HUDEP-2 (cell line): ENCODE measurements around the gene CCNO.
A peak's percentile ranks its signal among the peaks of the same experiment; 100 is the strongest.

Experiments used
- DNase-seq, 76 experiments: peaks; one replicate each; lab custom pipeline; 2025; ENCODE audit not compliant: unreplicated experiment in 76 of 76; lab: John Stamatoyannopoulos, UW

Gene CCNO

DNA sequence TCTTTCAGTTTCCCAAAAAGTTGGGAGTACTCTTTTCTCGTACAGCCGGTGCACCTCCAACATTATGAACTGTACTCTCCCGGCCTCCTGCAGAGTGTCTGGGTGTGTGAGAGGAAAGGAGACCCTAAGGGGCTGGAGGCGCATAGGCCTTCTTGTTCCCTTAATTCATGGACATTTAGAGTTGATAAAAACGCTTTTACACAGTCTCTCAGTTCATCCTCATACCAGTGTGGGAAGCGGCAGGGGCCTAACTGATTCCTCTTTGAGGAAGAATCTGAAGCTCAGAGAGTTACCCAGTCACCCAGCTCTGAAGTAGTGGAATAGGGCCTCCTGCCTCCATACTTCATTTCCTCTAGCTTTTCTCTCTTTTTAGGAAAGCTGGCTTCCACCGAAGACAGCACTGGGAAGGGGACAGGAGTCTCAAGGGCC, 9.6 kb downstream of the CCNO start:
- no peak for DNase-seq

DNA sequence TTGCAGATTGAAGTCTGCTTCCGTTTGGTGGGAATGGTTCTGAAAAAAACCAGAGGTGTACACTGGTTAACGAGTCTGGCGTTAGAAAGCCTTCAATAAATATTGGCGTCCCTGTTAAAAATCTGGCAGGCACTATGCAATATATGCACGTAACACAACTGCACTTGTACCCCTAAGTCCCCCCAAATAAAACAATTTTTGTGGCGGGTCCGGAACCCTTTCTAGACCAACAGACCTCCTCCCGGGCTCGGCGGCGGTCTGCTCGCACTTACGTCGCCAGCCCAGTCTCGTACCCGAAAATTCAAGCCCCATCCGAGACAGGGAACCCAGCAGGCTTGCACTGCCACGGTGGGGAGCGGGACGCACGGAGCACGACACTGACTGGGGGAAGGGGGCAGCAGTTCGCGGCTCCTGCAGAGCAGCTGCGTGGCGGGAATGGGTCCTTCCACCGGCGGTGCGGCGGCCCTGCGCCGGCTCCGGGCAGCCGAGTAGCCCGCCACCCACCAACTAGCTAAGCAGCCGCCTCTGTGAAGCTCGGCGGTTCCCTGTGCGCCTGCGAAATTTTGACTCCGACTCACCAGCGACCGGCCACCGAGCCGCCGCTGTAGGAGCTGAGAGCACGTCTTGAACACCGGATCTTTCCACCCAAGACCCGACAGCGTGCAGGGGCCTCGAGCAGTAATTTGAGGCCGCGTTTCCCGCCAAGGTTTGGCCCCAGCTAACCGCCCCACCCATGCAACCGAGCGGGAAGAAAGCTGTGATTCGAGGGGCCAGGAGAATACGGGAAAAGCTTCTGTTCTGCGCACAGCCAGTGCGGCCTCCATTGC, 10.2 kb downstream of the CCNO start:
- DNase-seq, result no peak

DNA sequence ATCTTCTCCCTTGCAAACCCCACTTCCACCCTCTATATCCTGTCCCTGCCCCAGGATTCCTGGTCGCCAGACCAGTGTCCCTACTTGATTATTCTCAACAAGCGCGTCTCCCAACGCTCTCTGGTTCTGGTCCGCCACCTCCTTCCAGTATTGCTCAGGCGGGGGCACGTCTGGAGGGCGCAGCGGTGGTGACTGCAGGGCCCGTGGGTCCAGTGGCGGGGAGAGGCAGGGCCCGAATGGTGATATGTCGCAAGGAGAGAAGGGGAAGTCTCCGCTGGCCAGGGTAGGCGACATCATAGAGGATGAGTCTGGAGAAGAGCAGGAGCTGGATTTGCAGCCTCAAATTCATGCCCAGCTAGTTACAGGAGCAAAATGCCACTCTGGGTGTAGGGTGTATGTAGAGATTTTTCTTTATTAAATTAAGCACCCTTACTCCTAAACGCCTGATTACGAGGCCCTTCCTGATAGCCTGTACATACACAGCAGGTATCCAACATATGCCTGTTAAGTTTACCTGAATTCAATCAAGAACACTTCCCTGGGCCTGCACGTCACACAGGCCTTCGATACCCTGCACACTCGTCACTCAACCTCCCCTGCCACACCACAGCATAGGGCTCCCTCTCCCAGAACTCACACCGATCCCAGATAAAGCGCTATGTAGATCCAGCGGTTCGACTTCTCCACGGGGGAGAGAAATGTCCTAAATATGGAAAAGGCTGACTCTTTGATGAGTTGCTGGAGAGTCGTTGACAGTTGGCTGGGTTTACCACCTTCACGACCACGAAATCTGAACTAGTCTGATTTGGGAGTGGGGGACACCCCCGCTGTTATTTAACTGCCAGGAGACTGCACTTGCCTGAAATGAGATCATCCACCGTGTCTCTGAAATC, 11.1 kb downstream of the CCNO start:
- no peak for DNase-seq

DNA sequence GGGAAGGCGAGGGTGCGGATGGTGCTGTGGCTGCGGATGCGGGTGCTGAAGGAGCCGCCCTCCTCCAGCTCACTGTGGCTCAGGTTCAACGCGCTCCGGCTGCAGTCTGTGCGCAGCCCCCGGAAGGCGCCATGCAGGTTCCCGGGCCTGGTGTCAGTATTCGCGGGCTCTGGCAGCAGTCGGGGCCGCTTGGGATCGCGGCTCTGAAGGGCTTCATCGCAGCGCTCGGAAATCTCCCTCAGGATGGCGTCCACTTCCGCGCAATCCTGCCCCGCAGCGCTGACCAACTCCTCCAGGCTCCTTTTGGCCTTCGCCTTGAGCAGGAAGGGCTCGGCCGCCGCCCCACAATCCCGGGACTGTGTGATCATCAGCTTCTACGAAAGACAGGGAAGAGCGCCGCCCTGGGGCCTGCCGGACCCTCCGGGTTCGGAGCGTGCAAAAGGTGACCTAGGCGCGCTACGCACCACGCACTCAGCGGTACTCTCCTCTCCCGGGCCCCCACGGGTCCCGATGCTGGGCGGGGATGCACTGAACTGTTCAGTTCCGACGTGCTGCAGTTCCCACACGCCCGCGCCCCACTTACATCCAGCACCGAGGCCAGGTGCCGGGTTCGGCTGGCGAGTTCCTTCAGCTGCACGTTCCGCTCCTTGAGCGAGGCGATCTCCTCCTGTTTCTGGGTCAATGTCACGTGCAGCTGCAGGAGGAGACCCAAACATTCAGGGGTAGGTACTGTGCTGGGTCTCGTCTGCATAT, 12.8 kb downstream of the CCNO start:
- DNase-seq, result no peak

DNA sequence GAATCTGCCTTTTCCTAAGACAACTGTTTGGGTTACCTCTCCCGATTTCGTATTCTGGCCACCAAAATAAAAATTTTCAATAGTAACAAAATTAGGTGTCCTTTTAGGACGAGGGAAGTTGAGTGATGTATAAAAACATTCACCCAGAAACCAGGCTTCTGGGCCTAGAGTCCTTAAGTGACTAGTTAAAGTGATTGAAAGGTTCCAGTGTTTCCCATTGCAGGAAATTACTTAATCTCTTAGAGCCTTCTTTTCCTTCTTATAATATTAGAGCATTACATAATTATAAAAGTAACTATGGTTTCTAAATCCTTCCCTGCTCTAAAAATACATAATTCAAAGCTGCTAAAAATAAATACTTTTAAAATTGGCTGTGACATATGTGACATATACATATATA, 13.6 kb downstream of the CCNO start:
- no peak for DNase-seq

DNA sequence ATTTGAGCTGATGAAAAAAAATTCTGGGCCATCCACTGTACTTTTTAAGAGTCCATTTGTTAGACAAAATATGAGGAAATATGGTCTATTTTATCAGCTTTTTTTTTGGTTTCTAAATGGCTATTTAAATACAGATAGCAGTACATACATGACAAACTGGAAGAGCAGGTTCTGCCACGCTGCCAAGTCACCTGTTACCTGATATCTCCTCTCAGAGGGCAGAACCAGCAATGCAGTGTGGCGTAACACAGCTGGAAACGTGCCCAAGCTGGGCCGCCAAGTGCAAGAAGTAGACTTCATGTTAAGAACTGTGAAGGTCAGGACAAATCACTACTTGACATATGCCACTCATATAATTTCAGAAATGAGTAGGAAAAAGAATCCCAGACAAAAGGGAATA, 14.4 kb downstream of the CCNO start:
- no peak for DNase-seq

DNA sequence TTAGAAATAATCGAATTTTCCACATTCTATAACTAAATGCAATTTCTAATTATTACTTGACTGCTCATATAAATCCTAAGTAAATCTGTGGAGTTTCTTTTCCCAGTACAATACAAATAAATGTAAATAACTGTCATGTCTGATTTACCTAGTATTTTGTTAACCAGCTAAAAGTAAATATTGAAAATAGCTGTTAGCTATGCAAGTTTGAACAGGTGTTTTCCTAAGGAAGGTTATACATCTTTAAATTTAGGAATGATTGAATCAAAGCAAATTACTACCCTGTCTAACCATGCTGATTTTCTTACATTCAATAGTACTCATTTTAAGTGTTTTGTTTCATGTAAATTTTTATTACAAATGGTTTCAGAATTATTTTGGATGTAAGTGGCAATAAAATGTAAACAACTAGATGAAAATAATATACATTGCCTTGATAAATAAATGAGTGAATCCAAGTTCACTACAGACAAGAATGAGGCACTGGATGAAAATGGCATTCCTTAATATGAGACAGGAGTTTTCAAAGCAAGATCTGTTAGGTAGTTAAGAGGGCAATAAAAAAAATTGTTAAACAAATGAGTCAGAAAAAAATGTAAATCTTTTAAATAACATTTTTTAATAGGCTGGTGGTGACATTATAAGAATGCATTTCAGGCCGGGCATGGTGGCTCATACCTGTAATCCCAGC, 22.1 kb downstream of the CCNO start:
- DNase-seq, result no peak

DNA sequence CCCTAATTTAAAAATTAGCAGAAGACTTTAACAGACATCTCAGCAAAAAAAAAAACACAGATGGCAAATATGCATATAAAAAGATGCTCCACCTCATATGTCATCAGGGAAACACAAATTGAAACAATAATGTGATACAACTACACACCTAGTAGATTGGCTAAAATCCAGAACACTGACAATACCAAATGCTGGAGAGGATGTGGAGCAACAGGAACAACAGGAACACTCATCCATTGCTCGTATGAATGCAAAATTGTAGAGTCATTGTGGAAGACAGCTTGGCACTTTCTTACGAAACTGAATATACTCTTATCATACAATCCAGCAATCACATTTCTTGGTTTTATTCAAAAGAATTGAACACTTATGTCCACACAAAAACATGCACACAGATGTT, 28.4 kb downstream of the CCNO start:
- DNase-seq, result no peak

DNA sequence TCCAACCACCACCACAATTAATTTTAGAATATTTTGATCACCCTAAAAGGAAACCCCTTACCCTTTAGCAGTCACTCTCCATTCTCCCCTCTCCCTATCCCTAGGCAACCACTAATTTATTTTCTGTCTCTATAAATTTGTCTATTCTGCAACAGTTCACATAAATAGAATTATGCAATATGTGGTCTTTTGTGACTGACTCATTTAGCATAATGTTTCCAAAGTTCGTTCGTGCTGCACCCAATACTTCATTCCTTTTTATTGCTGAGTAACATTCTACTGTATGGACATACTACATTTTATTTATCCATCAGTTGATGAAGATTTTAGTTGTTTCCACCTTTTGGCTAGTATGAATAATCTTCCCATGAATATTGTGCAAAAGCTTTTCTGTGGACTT, 42.2 kb downstream of the CCNO start:
- DNase-seq, result no peak

DNA sequence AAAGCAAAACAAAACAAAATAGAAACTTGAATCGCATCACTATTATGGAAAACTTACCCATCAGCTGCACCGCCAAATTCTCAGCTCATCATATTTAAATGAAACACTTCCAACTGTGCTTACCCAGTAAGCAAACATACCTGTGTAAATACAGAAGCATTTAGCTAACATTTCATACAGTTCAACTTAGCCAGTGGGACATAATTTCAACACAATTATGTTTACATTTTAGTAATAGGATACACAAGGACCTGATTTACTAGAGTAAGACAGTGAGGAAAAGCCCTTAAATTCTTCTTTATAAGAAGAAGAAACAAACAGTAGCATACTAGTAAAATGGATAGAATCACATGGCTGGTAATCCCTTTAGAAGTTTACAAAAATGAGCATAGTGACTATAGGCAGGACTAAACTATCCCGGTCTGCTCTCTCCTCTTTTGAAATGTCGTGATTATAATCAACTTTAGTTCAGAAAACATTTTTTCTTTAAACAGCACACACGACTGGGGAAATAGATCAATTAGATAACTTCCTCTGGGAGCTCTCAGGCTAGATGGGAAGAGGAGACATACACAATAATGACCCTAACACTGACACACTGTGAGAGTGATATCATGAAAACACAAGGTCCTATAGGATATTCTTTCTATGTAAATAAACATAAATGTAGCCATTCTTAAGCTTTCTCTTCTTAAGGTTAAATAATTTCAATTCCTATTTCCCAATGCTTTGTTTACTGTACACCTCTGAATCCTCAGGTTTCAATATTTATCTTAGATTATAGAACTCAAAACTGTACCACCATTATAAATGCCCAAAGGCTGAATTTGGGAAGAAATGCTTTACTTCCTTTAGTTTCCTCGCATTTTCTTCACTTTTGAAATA, 44.5 kb downstream of the CCNO start:
- DNase-seq, result no peak

DNA sequence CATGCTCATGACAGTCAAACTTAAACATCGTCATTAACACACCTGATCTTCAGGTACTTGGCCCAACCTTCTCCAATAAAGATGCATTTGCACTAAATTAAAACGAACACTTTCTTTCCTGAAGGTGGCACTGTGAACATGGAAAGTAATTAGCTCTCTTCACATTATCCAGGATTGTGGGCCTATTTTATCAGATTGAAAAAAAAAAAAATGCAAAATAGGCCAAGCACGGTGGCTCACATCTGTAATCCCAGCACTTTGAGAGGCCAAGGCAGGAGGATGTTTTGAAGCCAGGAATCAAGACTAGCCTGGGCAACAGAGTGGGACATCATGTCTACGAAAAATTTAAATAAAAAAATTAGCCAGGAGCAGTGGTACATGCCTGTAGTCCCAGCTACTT, 46.0 kb downstream of the CCNO start:
- peak in 9 of 76 experiments; percentile 2 to 52 (median 8) for DNase-seq
